ENCODE data around the gene SDHAF2. TPM values are rescaled to one million over a fixed set of nuclear protein-coding genes. Genes with fewer than 3 reads are reported as not detected.
"Not testable (repeated sequence)": the region's sequence is repeated elsewhere in the genome, so short reads cannot be mapped to it uniquely, and the experiment has no call there.

SDHAF2 gene
- total RNA-seq, 4 donors from 2014 or later, result 65.8 to 122 (median 81.4) TPM

GRCh38 chr11:61477727-61478148 is 47.8 kb downstream of the SDHAF2 start:
- DNase-seq, result peak; percentile 52
- Histone ChIP-seq H3K27ac (no peak overlapping the region), H3K27me3 (no peaks in the 10 kb centered on the region), H3K4me3 (no peak overlapping the region), H3K4me1 (peaks cover 5 to 33% (median 14%) of the 10 kb centered on the region in 4 donors), H3K9me3 (no peaks in the 10 kb centered on the region), H3K36me3 (no peaks in the 10 kb centered on the region)
- WGBS, 2 donors (ENCODE audit: low coverage in 1 of 2), result 0 to 1% methylated on average over 5 to 18 of the region's 18 CpGs
- intact Hi-C loops (cut with DNase I; ENCODE audit: low total_unique reads) (no loop called here), in situ Hi-C loops (cut with MboI; ENCODE audit: low pct_ligation_motif_present in 1 of 4, low pct_unique_long_range_greater_than_20kb in 1 of 4, low sequenced_read_pairs in 3 of 4) (loop anchor here in 3 of 4 donors (10.0 kb wide), 2 partner anchors 47 to 157 kb away; no protein-coding TSS in a partner anchor)
- no peak for TF ChIP-seq POLR2A (IDR thresholded peaks at IDR 0.05)
- TF ChIP-seq, protein P1, sequence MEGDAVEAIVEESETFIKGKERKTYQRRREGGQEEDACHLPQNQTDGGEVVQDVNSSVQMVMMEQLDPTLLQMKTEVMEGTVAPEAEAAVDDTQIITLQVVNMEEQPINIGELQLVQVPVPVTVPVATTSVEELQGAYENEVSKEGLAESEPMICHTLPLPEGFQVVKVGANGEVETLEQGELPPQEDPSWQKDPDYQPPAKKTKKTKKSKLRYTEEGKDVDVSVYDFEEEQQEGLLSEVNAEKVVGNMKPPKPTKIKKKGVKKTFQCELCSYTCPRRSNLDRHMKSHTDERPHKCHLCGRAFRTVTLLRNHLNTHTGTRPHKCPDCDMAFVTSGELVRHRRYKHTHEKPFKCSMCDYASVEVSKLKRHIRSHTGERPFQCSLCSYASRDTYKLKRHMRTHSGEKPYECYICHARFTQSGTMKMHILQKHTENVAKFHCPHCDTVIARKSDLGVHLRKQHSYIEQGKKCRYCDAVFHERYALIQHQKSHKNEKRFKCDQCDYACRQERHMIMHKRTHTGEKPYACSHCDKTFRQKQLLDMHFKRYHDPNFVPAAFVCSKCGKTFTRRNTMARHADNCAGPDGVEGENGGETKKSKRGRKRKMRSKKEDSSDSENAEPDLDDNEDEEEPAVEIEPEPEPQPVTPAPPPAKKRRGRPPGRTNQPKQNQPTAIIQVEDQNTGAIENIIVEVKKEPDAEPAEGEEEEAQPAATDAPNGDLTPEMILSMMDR (IDR thresholded peaks at IDR 0.05), result peak; percentile 93 to 97 (median 95)

DNA sequence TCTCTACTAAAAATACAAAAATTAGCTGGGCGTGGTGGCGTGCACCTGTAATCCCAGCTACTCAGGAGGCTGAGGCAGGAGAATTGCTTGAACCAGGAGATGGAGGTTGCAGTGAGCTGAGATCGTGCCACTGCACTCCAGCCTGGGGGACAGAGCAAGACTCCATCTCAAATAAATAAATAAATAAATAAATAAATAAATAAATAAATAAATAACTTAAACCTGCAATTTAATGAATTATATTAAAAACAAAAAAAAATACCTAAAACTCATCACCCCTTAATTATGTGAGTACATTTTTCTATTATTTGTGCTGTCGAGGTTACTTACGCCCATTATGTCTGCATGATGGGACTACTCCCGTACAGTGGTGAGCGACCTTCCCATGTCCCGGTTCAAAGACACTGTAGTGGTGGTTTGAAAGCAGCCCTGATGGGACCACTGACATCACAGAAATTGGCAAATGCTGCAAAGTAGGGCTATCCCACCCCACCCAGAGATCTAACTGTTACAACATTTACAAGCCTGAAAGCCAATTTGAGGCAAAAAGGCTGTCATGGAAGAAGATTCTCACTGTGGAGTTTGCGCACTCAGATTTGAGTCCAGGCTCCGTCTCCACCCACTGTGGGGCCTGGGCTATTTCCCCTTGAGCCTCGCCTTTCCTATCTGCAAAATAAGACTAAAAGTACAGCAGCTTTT is 49.6 kb downstream of the SDHAF2 start:
- H3K4me3 ChIP-seq; intact Hi-C loops (cut with DNase I; ENCODE audit: low total_unique reads); H3K36me3 ChIP-seq; H3K9me3 ChIP-seq; H3K27me3 ChIP-seq; H3K27ac ChIP-seq; DNase-seq: not testable (repeated sequence)
- WGBS, 2 donors (ENCODE audit: low coverage in 1 of 2), result 91 to 96% methylated on average over 4 to 11 of the region's 11 CpGs
- H3K4me1 ChIP-seq, result peaks cover 5 to 19% (median 8%) of the 10 kb centered on the region in 4 donors
- in situ Hi-C loops (cut with MboI; ENCODE audit: low pct_ligation_motif_present in 1 of 4, low pct_unique_long_range_greater_than_20kb in 1 of 4, low sequenced_read_pairs in 3 of 4), result loop anchor here in 3 of 4 donors (10.0 kb wide), 2 partner anchors 45 to 155 kb away; no protein-coding TSS in a partner anchor

GRCh38 chr11:61480261-61480993 is 50.5 kb downstream of the SDHAF2 start:
- no peak overlapping the region for H3K4me3 ChIP-seq
- intact Hi-C loops (cut with DNase I; ENCODE audit: low total_unique reads) (no loop called here), in situ Hi-C loops (cut with MboI; ENCODE audit: low pct_ligation_motif_present in 1 of 4, low pct_unique_long_range_greater_than_20kb in 1 of 4, low sequenced_read_pairs in 3 of 4) (no loop called here)
- no peak for DNase-seq
- H3K36me3 ChIP-seq, result no peaks in the 10 kb centered on the region
- H3K4me1 ChIP-seq, result peaks cover 5 to 19% (median 8%) of the 10 kb centered on the region in 4 donors
- no peaks in the 10 kb centered on the region for H3K27me3 ChIP-seq
- H3K27ac ChIP-seq, result no peak overlapping the region
- whole genome bisulfite sequencing, 2 donors (ENCODE audit: low coverage in 1 of 2), result 75 to 76% methylated on average over 3 to 15 of the region's 15 CpGs
- TF ChIP-seq POLR2AphosphoS5 (IDR thresholded peaks at IDR 0.05) (no peak), EP300 (IDR thresholded peaks at IDR 0.05; ENCODE audit: low read depth) (no peak), POLR2A (IDR thresholded peaks at IDR 0.05) (no peak)
- TF ChIP-seq, protein P1 (IDR thresholded peaks at IDR 0.05), result no peak
- H3K9me3 ChIP-seq, result no peaks in the 10 kb centered on the region

DNA sequence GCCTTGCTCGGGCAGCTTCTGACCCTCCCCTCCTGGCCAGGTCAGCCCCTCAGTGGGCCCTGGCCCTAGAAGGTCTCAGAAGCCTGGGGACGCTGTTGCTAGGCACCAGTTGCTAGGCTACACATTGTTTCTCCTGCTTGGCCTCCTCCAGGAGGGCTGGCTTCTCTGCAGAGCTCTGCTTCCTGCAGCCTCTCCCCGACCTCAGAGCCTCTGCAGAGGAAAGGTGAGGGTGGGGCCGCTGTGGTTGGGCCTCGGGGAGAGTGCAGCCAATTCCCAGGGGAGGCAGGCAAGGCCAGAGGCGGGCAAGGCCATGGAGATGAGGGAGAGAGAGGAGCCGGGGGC is 51.0 kb downstream of the SDHAF2 start:
- no peak for TF ChIP-seq EP300 (IDR thresholded peaks at IDR 0.05; ENCODE audit: low read depth)
- TF ChIP-seq POLR2A (IDR thresholded peaks at IDR 0.05), result no peak
- no peak for TF ChIP-seq POLR2AphosphoS5 (IDR thresholded peaks at IDR 0.05)
- TF ChIP-seq, protein P1 (IDR thresholded peaks at IDR 0.05), result no peak
- H3K27me3 ChIP-seq, result no peaks in the 10 kb centered on the region
- in situ Hi-C loops (cut with MboI; ENCODE audit: low pct_ligation_motif_present in 1 of 4, low pct_unique_long_range_greater_than_20kb in 1 of 4, low sequenced_read_pairs in 3 of 4), result no loop called here
- H3K36me3 ChIP-seq, result no peaks in the 10 kb centered on the region
- intact Hi-C loops (cut with DNase I; ENCODE audit: low total_unique reads), result no loop called here
- H3K4me1 ChIP-seq, result peaks cover 5 to 19% (median 8%) of the 10 kb centered on the region in 4 donors
- no peak overlapping the region for H3K27ac ChIP-seq
- no peaks in the 10 kb centered on the region for H3K9me3 ChIP-seq
- 32% methylated on average over 7 of the region's 7 CpGs; no CpG with 5 or more reads in 1 of the 2 donors for WGBS, 2 donors (ENCODE audit: low coverage in 1 of 2)
- DNase-seq, result peak; percentile 47
- no peak overlapping the region for H3K4me3 ChIP-seq

Measured in transverse colon (tissue), 4 donors.